IMR-90 (cell line): ENCODE results near the gene ARRB1. TPM values are rescaled to one million over a fixed set of nuclear protein-coding genes. Genes with fewer than 3 reads are reported as not detected.

Experiments
- ATAC-seq: fragments of 200-7000 bp; cut with Tn5 transposase; 2 replicates; pipeline ENCODE4 v1.9.1; 2020; ENCODE audit warnings: low read depth, mild to moderate bottlenecking, moderate library complexity
- BruUV-seq: library from RNA; stranded (reverse); fragments of 400-500 nt; replicated peaks from 2 replicates; lab custom pipeline; 2021; lab: Mats Ljungman, UMichigan
- CTCF ChIA-PET: fragments of 300-600 bp; formaldehyde crosslinking; extraction: SDS; loops from one replicate; lab custom pipeline; 2021; ENCODE audit warnings: antibody characterized with exemption; lab: Yijun Ruan, JAX
- POLR2A ChIA-PET: fragments of 300-600 bp; sonication (Branson Sonifier 250); formaldehyde crosslinking; loops from one replicate; lab custom pipeline; 2022; ENCODE audit warnings: antibody characterized with exemption; ENCODE audit not compliant: unreplicated experiment; lab: Charles Lee
- DNase-seq: peaks from one replicate; pipeline ENCODE4 v3.0.0; 2013
- H2AFZ ChIP-seq: replicated peaks from 2 replicates; pipeline ENCODE3; 2013; ENCODE audit warnings: low read length, mild to moderate bottlenecking; ENCODE audit not compliant: poor library complexity
- H2AK5ac ChIP-seq: 2 replicates; pipeline ENCODE4 v1.6.1; 2013; ENCODE audit warnings: low read depth, low read length, inconsistent platforms
- H2AK9ac ChIP-seq: replicated peaks from 2 replicates; pipeline ENCODE3; 2013; ENCODE audit warnings: mild to moderate bottlenecking, low read depth, low read length, moderate library complexity; ENCODE audit not compliant: poor library complexity
- H2BK120ac ChIP-seq: 2 replicates; pipeline ENCODE4 v1.6.1; 2013; ENCODE audit warnings: low read depth, low read length, inconsistent platforms
- H2BK15ac ChIP-seq: 3 replicates; pipeline ENCODE4 v1.6.1; 2013; ENCODE audit warnings: low read depth, low read length, inconsistent platforms
- H2BK20ac ChIP-seq: 2 replicates; pipeline ENCODE4 v1.6.1; 2013; ENCODE audit warnings: low read depth, mild to moderate bottlenecking, inconsistent platforms, low read length, moderate library complexity
- H2BK5ac ChIP-seq: 2 replicates; pipeline ENCODE4 v1.6.1; 2013; ENCODE audit warnings: mild to moderate bottlenecking, low read depth, low read length, inconsistent platforms; ENCODE audit not compliant: poor library complexity, severe bottlenecking
- H3K14ac ChIP-seq: replicated peaks from 2 replicates; pipeline ENCODE4 v1.6.1; 2013; ENCODE audit warnings: low read depth, low read length, inconsistent platforms
- H3K18ac ChIP-seq: 2 replicates; pipeline ENCODE4 v1.6.1; 2013; ENCODE audit warnings: low read depth, low read length, control low read depth
- H3K23ac ChIP-seq: 2 replicates; pipeline ENCODE4 v1.6.1; 2013; ENCODE audit warnings: low read depth, low read length, inconsistent platforms
- H3K27ac ChIP-seq: 2 replicates; pipeline ENCODE4 v1.5.1; 2013; ENCODE audit warnings: mild to moderate bottlenecking, control low read depth, low read length; ENCODE audit not compliant: insufficient read depth
- H3K27me3 ChIP-seq: 2 replicates; pipeline ENCODE4 v1.6.1; 2013; ENCODE audit warnings: low read length; ENCODE audit not compliant: control insufficient read depth, insufficient read depth
- H3K36me3 ChIP-seq: 2 replicates; pipeline ENCODE4 v1.6.1; 2013; ENCODE audit warnings: low read length, mixed read lengths; ENCODE audit not compliant: control insufficient read depth, insufficient read depth
- H3K4ac ChIP-seq: 2 replicates; pipeline ENCODE4 v1.6.1; 2013; ENCODE audit warnings: low read depth, low read length, inconsistent platforms
- H3K4me1 ChIP-seq: 2 replicates; pipeline ENCODE4 v1.6.1; 2013; ENCODE audit warnings: low read length, mixed read lengths; ENCODE audit not compliant: control insufficient read depth, insufficient read depth
- H3K4me2 ChIP-seq: 2 replicates; pipeline ENCODE4 v1.6.1; 2013; ENCODE audit warnings: low read depth, mild to moderate bottlenecking, control low read depth, low read length, moderate library complexity
- H3K4me3 ChIP-seq: 2 replicates; pipeline ENCODE4 v1.5.1; 2013; ENCODE audit warnings: low read depth, mild to moderate bottlenecking, control low read depth, low read length, moderate library complexity; ENCODE audit not compliant: insufficient read depth
- H3K56ac ChIP-seq: 2 replicates; pipeline ENCODE4 v1.6.1; 2013; ENCODE audit warnings: low read length, inconsistent platforms; ENCODE audit not compliant: insufficient read depth; ENCODE audit errors: extremely low read depth
- H3K79me1 ChIP-seq, 2 experiments: 2 replicates each; pipeline ENCODE4 v1.6.1; 2013; ENCODE audit warnings: low read length in 2 of 2, inconsistent platforms in 1 of 2, low read depth in 1 of 2
- H3K9ac ChIP-seq: 2 replicates; pipeline ENCODE4 v1.6.1; 2013; ENCODE audit warnings: low read depth, low read length, control low read depth
- H3K9me1 ChIP-seq: 2 replicates; pipeline ENCODE4 v1.6.1; 2013; ENCODE audit warnings: low read length, inconsistent platforms; ENCODE audit not compliant: insufficient read depth
- H3K9me3 ChIP-seq: 2 replicates; pipeline ENCODE4 v1.6.1; 2013; ENCODE audit warnings: low read length; ENCODE audit not compliant: control insufficient read depth, insufficient read depth
- H4K20me1 ChIP-seq: 2 replicates; pipeline ENCODE4 v1.6.1; 2013; ENCODE audit warnings: low read length, inconsistent platforms; ENCODE audit not compliant: insufficient read depth
- H4K5ac ChIP-seq: 2 replicates; pipeline ENCODE4 v1.6.1; 2013; ENCODE audit warnings: mild to moderate bottlenecking, low read depth, low read length, control low read depth
- H4K8ac ChIP-seq, 2 experiments: 2 replicates each; pipeline ENCODE4 v1.6.1; 2013; ENCODE audit warnings: low read depth in 2 of 2, low read length in 2 of 2, control low read depth in 1 of 2, inconsistent platforms in 1 of 2
- H4K91ac ChIP-seq: 2 replicates; pipeline ENCODE4 v1.6.1; 2013; ENCODE audit warnings: low read depth, low read length, inconsistent platforms; ENCODE audit not compliant: insufficient read depth
- CEBPB ChIP-seq: IDR thresholded peaks from 2 replicates; pipeline ENCODE4 v1.6.1; 2012; ENCODE audit warnings: low read depth, low read length, improper control_type of control experiment
- CHD1 ChIP-seq: IDR thresholded peaks from 2 replicates; pipeline ENCODE4 v1.6.1; 2012; ENCODE audit warnings: low read depth, low read length, improper control_type of control experiment
- ELK1 ChIP-seq: fragments of 150-350 bp; IDR thresholded peaks from 2 replicates; pipeline ENCODE4 v1.6.1; 2016; ENCODE audit warnings: low read depth, mild to moderate bottlenecking, low read length, moderate library complexity, borderline replicate concordance
- MAFK ChIP-seq: IDR thresholded peaks from 2 replicates; pipeline ENCODE4 v1.6.1; 2012; ENCODE audit warnings: low read depth, low read length, improper control_type of control experiment
- MAZ ChIP-seq: IDR thresholded peaks from 2 replicates; pipeline ENCODE4 v1.6.1; 2012; ENCODE audit warnings: low read depth, mild to moderate bottlenecking, low read length, improper control_type of control experiment, moderate library complexity, borderline replicate concordance
- MXI1 ChIP-seq: IDR thresholded peaks from 2 replicates; pipeline ENCODE4 v1.6.1; 2012; ENCODE audit warnings: low read depth, mild to moderate bottlenecking, low read length, moderate library complexity, borderline replicate concordance
- NFE2L2 ChIP-seq: fragments of 150-350 bp; IDR thresholded peaks from 2 replicates; pipeline ENCODE4 v1.6.1; 2016; ENCODE audit warnings: low read depth, mild to moderate bottlenecking, low read length
- POLR2A ChIP-seq: IDR thresholded peaks from 2 replicates; pipeline ENCODE4 v1.6.1; 2012; ENCODE audit warnings: mild to moderate bottlenecking, low read depth, low read length
- RAD21 ChIP-seq: IDR thresholded peaks from 2 replicates; pipeline ENCODE4 v1.6.1; 2012; ENCODE audit warnings: low read length, improper control_type of control experiment
- RFX5 ChIP-seq: IDR thresholded peaks from 2 replicates; pipeline ENCODE4 v1.8.0; 2012; ENCODE audit warnings: low read depth, mild to moderate bottlenecking, low read length, moderate library complexity
- SMC3 ChIP-seq: fragments of 150-350 bp; IDR thresholded peaks from 2 replicates; pipeline ENCODE4 v1.6.1; 2016; ENCODE audit warnings: low read depth, mild to moderate bottlenecking, antibody characterized with exemption, low read length, moderate library complexity
- WGBS, 2 experiments: methylation state at CpG; one replicate each; pipeline versions ENCODE4 v1.1.5 to v1.1.7; 2013; ENCODE audit warnings: missing lambda C conversion rate in 2 of 2; ENCODE audit not compliant: insufficient read length in 1 of 2; ENCODE audit errors: extremely low coverage in 2 of 2; 5-methylcytosine and 5-hydroxymethylcytosine counted together
- dilution Hi-C: fragments of 300-500 bp; cut with HindIII; formaldehyde crosslinking; loops from one replicate; pipeline ENCODE4 v1.14.3; 2018; ENCODE audit warnings: low sequenced_read_pairs; ENCODE audit not compliant: unreplicated experiment
- in situ Hi-C: fragments of 300-500 bp; cut with MboI; formaldehyde crosslinking; loops from 3 replicates; pipeline ENCODE4 v1.14.3; 2019; ENCODE audit warnings: low sequenced_read_pairs, inconsistent platforms, mixed read lengths
- intact Hi-C: fragments of 100-400 bp; cut with micrococcal nuclease; formaldehyde crosslinking; loops from 2 replicates; pipeline ENCODE4 v1.10.0; 2022
- polyA plus RNA-seq, 3 experiments: library from polyadenylated mRNA; depleted of rRNA; stranded (reverse); fragments of >200 nt; gene quantifications; 2 replicates each; pipeline ENCODE4 v1.2.3, GENCODE V29; 2012; ENCODE audit warnings: low replicate concordance in 1 of 3
- total RNA-seq: library from RNA; depleted of rRNA; stranded (reverse); fragments of >200 nt; gene quantifications from 2 replicates; pipeline ENCODE4 v1.2.3, GENCODE V29; 2012
- TF ChIP-seq, protein P1 (sequence below): conservative IDR thresholded peaks from 2 replicates; pipeline ENCODE4 v1.5.1; 2012; ENCODE audit warnings: mild to moderate bottlenecking, low read depth, low read length, improper control_type of control experiment
- TF ChIP-seq, protein P2 (sequence below): fragments of 150-350 bp; IDR thresholded peaks from 2 replicates; pipeline ENCODE4 v1.6.1; 2017; ENCODE audit warnings: mild to moderate bottlenecking, antibody characterized with exemption, low read length, low read depth

ARRB1 gene
- total and polyA plus RNA-seq, 2 of the 4 experiments (the other 2 are of a cell fraction), result 11.0 to 17.4 TPM

DNA sequence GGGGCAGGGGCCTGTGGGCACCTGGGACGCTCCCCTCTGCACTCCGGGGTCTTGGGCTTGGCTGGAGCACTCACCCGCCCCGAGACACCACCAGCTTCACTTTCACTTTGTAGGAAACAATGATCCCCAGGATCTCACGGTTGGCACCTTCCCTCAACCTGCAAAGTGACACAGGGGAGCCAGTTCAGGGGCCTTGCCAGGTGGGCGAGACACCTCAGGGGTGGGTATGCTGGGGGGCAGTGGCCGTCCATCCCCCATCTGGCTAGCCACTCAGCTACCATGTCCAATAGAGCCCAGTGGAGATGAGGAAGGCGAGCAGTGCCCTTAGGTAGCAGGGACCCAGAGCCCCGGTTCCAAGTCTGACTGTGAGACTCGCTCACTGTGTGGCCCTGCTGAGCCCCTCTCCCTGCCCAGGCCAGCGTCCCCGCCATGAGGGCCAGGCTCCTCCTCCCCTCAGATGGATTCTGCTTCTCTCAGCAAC lies 78.6 kb downstream of the ARRB1 start:
- H3K9ac ChIP-seq, result no peak overlapping the region
- no peak overlapping the region for H2AFZ ChIP-seq
- no peaks in the 10 kb centered on the region; the same call in 1 of the 2 replicates for H3K27me3 ChIP-seq
- no peaks in the 10 kb centered on the region for H3K9me1 ChIP-seq
- H2AK5ac ChIP-seq, result no peak overlapping the region
- H4K91ac ChIP-seq, result no peak overlapping the region
- H3K4me3 ChIP-seq, result no peak overlapping the region
- no peaks in the 10 kb centered on the region for H3K79me1 ChIP-seq
- no peak overlapping the region for H2BK120ac ChIP-seq
- H3K4me1 ChIP-seq, result no peaks in the 10 kb centered on the region; the same call in 1 of the 2 replicates
- no peak overlapping the region for H3K56ac ChIP-seq
- no peaks in the 10 kb centered on the region; the same call in 1 of the 2 replicates for H4K20me1 ChIP-seq
- no TSS peak for BruUV-seq
- H3K4ac ChIP-seq, result no peak overlapping the region
- ATAC-seq, result no peak
- intact Hi-C loops (no loop called here), dilution Hi-C loops (no loop called here), in situ Hi-C loops (no loop called here)
- H2BK20ac ChIP-seq, result no peak overlapping the region
- H4K5ac ChIP-seq, result no peak overlapping the region
- 80% methylated on average over 1 of the region's 12 CpGs; no CpG with 5 or more reads in 1 of the 2 experiments for WGBS, 2 experiments
- no peak overlapping the region for H4K8ac ChIP-seq
- no peak for DNase-seq
- peak overlapping the region; percentile 58 for H2AK9ac ChIP-seq
- H3K14ac ChIP-seq, result no peak overlapping the region
- no peak overlapping the region for H3K27ac ChIP-seq
- POLR2A ChIA-PET, result no interaction called here
- H3K36me3 ChIP-seq, result peaks cover 15% of the 10 kb centered on the region; the same call in 1 of the 2 replicates
- no peak overlapping the region for H3K4me2 ChIP-seq
- no peak overlapping the region for H3K18ac ChIP-seq
- H2BK5ac ChIP-seq, result no peak overlapping the region
- H3K23ac ChIP-seq, result no peak overlapping the region
- CTCF ChIA-PET, result no interaction called here
- H2BK15ac ChIP-seq, result no peak overlapping the region
- no peak for TF ChIP-seq SMC3
- no peak for TF ChIP-seq MAZ
- no peak for TF ChIP-seq ELK1
- no peak for TF ChIP-seq POLR2A
- TF ChIP-seq MAFK, result no peak
- TF ChIP-seq, protein P1, sequence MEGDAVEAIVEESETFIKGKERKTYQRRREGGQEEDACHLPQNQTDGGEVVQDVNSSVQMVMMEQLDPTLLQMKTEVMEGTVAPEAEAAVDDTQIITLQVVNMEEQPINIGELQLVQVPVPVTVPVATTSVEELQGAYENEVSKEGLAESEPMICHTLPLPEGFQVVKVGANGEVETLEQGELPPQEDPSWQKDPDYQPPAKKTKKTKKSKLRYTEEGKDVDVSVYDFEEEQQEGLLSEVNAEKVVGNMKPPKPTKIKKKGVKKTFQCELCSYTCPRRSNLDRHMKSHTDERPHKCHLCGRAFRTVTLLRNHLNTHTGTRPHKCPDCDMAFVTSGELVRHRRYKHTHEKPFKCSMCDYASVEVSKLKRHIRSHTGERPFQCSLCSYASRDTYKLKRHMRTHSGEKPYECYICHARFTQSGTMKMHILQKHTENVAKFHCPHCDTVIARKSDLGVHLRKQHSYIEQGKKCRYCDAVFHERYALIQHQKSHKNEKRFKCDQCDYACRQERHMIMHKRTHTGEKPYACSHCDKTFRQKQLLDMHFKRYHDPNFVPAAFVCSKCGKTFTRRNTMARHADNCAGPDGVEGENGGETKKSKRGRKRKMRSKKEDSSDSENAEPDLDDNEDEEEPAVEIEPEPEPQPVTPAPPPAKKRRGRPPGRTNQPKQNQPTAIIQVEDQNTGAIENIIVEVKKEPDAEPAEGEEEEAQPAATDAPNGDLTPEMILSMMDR, result no peak
- TF ChIP-seq, protein P2, sequence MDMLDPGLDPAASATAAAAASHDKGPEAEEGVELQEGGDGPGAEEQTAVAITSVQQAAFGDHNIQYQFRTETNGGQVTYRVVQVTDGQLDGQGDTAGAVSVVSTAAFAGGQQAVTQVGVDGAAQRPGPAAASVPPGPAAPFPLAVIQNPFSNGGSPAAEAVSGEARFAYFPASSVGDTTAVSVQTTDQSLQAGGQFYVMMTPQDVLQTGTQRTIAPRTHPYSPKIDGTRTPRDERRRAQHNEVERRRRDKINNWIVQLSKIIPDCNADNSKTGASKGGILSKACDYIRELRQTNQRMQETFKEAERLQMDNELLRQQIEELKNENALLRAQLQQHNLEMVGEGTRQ, result no peak
- no peak for TF ChIP-seq RFX5
- no peak for TF ChIP-seq CEBPB
- no peak for TF ChIP-seq RAD21
- no peak for TF ChIP-seq CHD1
- no peak for TF ChIP-seq MXI1
- TF ChIP-seq NFE2L2, result no peak
- no peaks in the 10 kb centered on the region for H3K9me3 ChIP-seq
